ENCODE results near the gene EML1.

- TF ChIP-seq CTCF (IDR thresholded peaks at IDR 0.05; ENCODE audit: insufficient read depth, low read length), result no peak
- no peak for TF ChIP-seq POLR2AphosphoS5 (IDR thresholded peaks at IDR 0.05; ENCODE audit: low read depth)
- no peak for TF ChIP-seq REST (IDR thresholded peaks at IDR 0.05; ENCODE audit: insufficient replicate concordance, low read depth)
- no peak for TF ChIP-seq GABPA (IDR thresholded peaks at IDR 0.05; ENCODE audit: low read depth)
- TF ChIP-seq SPI1 (IDR thresholded peaks at IDR 0.05; ENCODE audit: borderline replicate concordance, low read depth), result no peak
Measured at GRCh38 chr14:99755068-99755405, 38.2 kb upstream of the EML1 start.
